RPMI7951 (cell line): Measurements from ENCODE around the gene IRX1. TPM values are rescaled to one million over a fixed set of nuclear protein-coding genes. Genes with fewer than 3 reads are reported as not detected.

Experiments
- DNase-seq: peaks from one replicate; pipeline ENCODE4 v3.0.0-alpha.2; 2012; ENCODE audit warnings: low read depth
- total RNA-seq: library from RNA; depleted of rRNA; stranded (reverse); fragments of >200 nt; shearing (Covaris generic); gene quantifications from 2 replicates; pipeline ENCODE4 v1.2.3, GENCODE V29; 2014

Gene IRX1
- total RNA-seq, 1 experiment from 2014 or later: not detected

GRCh38 chr5:3600106-3601060, 4.8 kb downstream of the IRX1 start:
- no peak for DNase-seq

- no peak for DNase-seq
These were observed 5.6 kb downstream of the IRX1 start for GRCh38 chr5:3601061-3601710.

GRCh38 chr5:3601911-3602782, 6.5 kb downstream of the IRX1 start:
- no peak for DNase-seq

GRCh38 chr5:3602785-3603502, 7.3 kb downstream of the IRX1 start:
- peak; percentile 1 for DNase-seq

GRCh38 chr5:3604501-3604900, 8.9 kb downstream of the IRX1 start:
- DNase-seq: no peak

GRCh38 chr5:3605298-3606010, 9.8 kb downstream of the IRX1 start:
- no peak for DNase-seq

- no peak for DNase-seq
These were observed 10.6 kb downstream of the IRX1 start for GRCh38 chr5:3606121-3606831.

GRCh38 chr5:3607541-3608181, 12.0 kb downstream of the IRX1 start:
- no peak for DNase-seq

GRCh38 chr5:3609120-3609681, 13.6 kb downstream of the IRX1 start:
- no peak for DNase-seq

GRCh38 chr5:3612591-3613042, 17.0 kb downstream of the IRX1 start:
- no peak for DNase-seq

GRCh38 chr5:3613726-3614125, 18.1 kb downstream of the IRX1 start:
- DNase-seq: no peak

GRCh38 chr5:3615217-3615616, 19.6 kb downstream of the IRX1 start:
- DNase-seq: no peak

- DNase-seq: no peak
These were observed 20.2 kb downstream of the IRX1 start for GRCh38 chr5:3615829-3616228.

GRCh38 chr5:3619579-3619978, 23.9 kb downstream of the IRX1 start:
- no peak for DNase-seq

- no peak for DNase-seq
These were observed 27.3 kb downstream of the IRX1 start for GRCh38 chr5:3622961-3623360.

- no peak for DNase-seq
These were observed 30.0 kb downstream of the IRX1 start for GRCh38 chr5:3625626-3626025.

GRCh38 chr5:3634061-3634460, 38.4 kb downstream of the IRX1 start:
- DNase-seq: no peak

GRCh38 chr5:3639175-3639574, 43.5 kb downstream of the IRX1 start:
- no peak for DNase-seq

- no peak for DNase-seq
These were observed 46.6 kb downstream of the IRX1 start for GRCh38 chr5:3642231-3642630.
